CD4-positive, alpha-beta T cell treated with Interleukin-10 for 1 hour (primary cell): ENCODE data around the gene GPT2.
"Not testable (repeated sequence)": the region's sequence is repeated elsewhere in the genome, so short reads cannot be mapped to it uniquely, and the experiment has no call there.

ENCODE experiments used
- DNase-seq: peaks from one replicate; pipeline ENCODE4 v3.0.0-alpha.2; 2020

Gene GPT2

GRCh38 chr16:46862555-46863447 lies 21.4 kb upstream of the GPT2 start:
- DNase-seq: no peak

GRCh38 chr16:46866286-46866685 lies 17.9 kb upstream of the GPT2 start:
- no peak for DNase-seq

- DNase-seq: not testable (repeated sequence)
These were observed 16.7 kb upstream of the GPT2 start for GRCh38 chr16:46867486-46867885.

GRCh38 chr16:46868891-46869290 lies 15.3 kb upstream of the GPT2 start:
- not testable (repeated sequence) for DNase-seq

GRCh38 chr16:46871597-46871996 lies 12.6 kb upstream of the GPT2 start:
- DNase-seq: no peak

- no peak for DNase-seq
These were observed 11.0 kb upstream of the GPT2 start for GRCh38 chr16:46873201-46873600.

GRCh38 chr16:46875243-46875642 lies 8.9 kb upstream of the GPT2 start:
- no peak for DNase-seq

- no peak for DNase-seq
These were observed 1.7 kb upstream of the GPT2 start for GRCh38 chr16:46882304-46882939.

GRCh38 chr16:46882940-46883307 lies 1.2 kb upstream of the GPT2 start:
- no peak for DNase-seq

GRCh38 chr16:46883353-46883689 lies 841 bp upstream of the GPT2 start:
- no peak for DNase-seq

GRCh38 chr16:46884513-46885293 lies 541 bp downstream of the GPT2 start:
- no peak for DNase-seq

GRCh38 chr16:46885960-46886763 lies 2.0 kb downstream of the GPT2 start:
- no peak for DNase-seq

GRCh38 chr16:46886764-46887523 lies 2.8 kb downstream of the GPT2 start:
- DNase-seq: no peak

- DNase-seq: no peak
These were observed 3.3 kb downstream of the GPT2 start for GRCh38 chr16:46887524-46887854.

GRCh38 chr16:46889245-46889941 lies 5.2 kb downstream of the GPT2 start:
- DNase-seq: no peak

- DNase-seq: no peak
These were observed 5.8 kb downstream of the GPT2 start for GRCh38 chr16:46889942-46890300.

- no peak for DNase-seq
These were observed 7.7 kb downstream of the GPT2 start for GRCh38 chr16:46891910-46892309.

GRCh38 chr16:46894036-46894672 lies 10.0 kb downstream of the GPT2 start:
- no peak for DNase-seq

- no peak for DNase-seq
These were observed 11.5 kb downstream of the GPT2 start for GRCh38 chr16:46895399-46896313.
